ENCODE measurements around the gene ALDH4A1. TPM values are rescaled to one million over a fixed set of nuclear protein-coding genes. Genes with fewer than 3 reads are reported as not detected.
A peak's percentile ranks its signal among the peaks of the same experiment; 100 is the strongest.

ALDH4A1 gene
- total RNA-seq, 2 donors from 2014 or later = 4.7 to 15.5 TPM

DNA sequence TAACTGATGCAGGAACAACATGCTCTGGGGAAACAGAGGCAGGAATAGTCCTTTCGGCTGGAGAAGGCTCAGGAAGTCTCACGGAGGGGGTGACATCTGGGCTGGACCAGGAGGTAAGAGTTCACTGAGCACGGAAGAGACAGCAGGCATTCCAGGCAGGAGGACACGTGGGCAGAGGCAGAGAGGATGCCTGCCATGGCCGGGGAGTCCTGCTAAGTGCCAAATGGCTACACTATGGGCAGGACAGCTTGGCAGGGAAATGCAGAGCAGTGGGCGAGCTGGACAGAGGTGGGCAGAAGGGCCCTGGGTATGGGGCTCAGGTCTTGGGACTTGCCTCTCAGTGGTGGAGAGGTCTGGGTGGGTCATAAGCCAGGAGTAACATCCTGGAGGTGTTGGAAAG lies 17.6 kb downstream of the ALDH4A1 start:
- Histone ChIP-seq H3K4me3 (no peak overlapping the region), H3K4me1 (peaks cover 5% of the 10 kb centered on the region), H3K36me3 (replicated peaks in 1 of 2; ENCODE audit: insufficient read depth in 1 of 2, low read depth in 2 of 2) (no peaks in the 10 kb centered on the region), H3K9me3 (no peaks in the 10 kb centered on the region), H3K27ac (no peak overlapping the region), H3K27me3 (no peaks in the 10 kb centered on the region)
- WGBS, 2 donors = 61 to 72% methylated on average over 5 to 6 of the region's 6 CpGs
- ATAC-seq = no peak
- TF ChIP-seq, protein P1, sequence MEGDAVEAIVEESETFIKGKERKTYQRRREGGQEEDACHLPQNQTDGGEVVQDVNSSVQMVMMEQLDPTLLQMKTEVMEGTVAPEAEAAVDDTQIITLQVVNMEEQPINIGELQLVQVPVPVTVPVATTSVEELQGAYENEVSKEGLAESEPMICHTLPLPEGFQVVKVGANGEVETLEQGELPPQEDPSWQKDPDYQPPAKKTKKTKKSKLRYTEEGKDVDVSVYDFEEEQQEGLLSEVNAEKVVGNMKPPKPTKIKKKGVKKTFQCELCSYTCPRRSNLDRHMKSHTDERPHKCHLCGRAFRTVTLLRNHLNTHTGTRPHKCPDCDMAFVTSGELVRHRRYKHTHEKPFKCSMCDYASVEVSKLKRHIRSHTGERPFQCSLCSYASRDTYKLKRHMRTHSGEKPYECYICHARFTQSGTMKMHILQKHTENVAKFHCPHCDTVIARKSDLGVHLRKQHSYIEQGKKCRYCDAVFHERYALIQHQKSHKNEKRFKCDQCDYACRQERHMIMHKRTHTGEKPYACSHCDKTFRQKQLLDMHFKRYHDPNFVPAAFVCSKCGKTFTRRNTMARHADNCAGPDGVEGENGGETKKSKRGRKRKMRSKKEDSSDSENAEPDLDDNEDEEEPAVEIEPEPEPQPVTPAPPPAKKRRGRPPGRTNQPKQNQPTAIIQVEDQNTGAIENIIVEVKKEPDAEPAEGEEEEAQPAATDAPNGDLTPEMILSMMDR (IDR thresholded peaks at IDR 0.05) = no peak
- no peak for TF ChIP-seq POLR2A (IDR thresholded peaks at IDR 0.05)
- no peak for DNase-seq
- intact Hi-C loops (cut with DNase I) = loop anchor here (10.0 kb wide), 1 partner anchor 210 kb away; no protein-coding TSS in a partner anchor

DNA sequence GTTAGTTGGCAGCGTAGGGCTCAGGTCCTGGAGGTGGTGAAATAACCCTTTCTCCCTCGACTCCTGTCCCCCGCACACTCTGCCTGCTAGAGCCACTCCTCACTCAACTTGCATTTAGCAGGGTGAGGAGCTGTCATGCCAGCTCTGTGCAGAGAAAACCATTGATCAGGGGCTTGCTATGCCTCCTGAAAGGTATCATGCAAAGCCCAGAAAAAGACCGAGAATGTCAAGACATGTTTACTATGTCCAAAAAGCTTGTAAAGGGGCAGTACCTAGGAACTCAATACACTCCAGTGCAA lies 18.0 kb downstream of the ALDH4A1 start:
- WGBS, 2 donors = 34 to 48% methylated on average over 4 of the region's 4 CpGs

DNA sequence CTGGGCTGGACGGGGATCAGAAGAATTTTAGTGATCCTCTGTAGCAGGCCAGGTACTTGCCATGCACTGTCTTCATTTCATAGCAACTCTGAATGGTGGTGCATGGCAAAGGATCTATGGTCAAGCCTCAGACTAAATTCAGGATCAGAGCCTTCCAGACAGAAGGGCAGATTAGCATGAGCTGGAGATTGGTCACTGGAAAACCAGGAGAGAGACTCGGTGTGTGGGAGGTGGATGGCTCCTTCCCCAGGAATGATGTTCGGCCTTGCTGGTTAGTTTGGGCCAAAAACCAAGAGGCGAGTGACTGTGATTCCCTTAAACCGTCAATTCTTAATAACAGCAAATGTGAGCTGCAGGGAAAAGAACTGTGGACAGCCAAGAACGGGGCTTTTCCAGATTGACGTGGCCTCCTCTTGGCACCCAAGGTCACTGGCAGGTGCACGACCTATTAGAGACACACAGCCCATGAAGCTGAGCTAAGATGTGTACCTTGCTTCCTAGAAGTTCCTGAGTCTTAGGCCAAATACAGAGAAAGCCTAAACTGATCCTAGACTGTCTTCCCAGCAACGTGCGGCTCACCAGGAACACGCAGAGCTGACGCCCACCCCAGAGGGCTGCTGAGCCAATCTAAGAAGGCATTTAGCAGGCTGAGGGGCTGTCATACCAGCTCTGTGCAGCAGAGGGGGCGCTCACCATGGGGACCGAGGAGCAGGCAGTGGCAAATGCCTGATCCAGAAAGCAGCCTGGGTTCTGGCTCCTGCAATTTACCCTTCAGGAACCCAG lies 18.5 kb downstream of the ALDH4A1 start:
- no peaks in the 10 kb centered on the region for H3K9me3 ChIP-seq
- H3K4me3 ChIP-seq = no peak overlapping the region
- ATAC-seq (peak; percentile 82), DNase-seq (peak; percentile 75 to 82 (median 78))
- intact Hi-C loops (cut with DNase I) = loop anchor here (10.0 kb wide), 1 partner anchor 211 kb away; no protein-coding TSS in a partner anchor
- peaks cover 5% of the 10 kb centered on the region for H3K4me1 ChIP-seq
- WGBS, 2 donors = 35 to 38% methylated on average over 8 to 14 of the region's 14 CpGs
- H3K27ac ChIP-seq = no peak overlapping the region
- H3K36me3 ChIP-seq (replicated peaks in 1 of 2; ENCODE audit: insufficient read depth in 1 of 2, low read depth in 2 of 2) = no peaks in the 10 kb centered on the region
- no peak for TF ChIP-seq POLR2A (IDR thresholded peaks at IDR 0.05)
- TF ChIP-seq, protein P1 (IDR thresholded peaks at IDR 0.05) = peak; percentile 81 to 92 (median 89)
- no peaks in the 10 kb centered on the region for H3K27me3 ChIP-seq

More for the DNA sequence above, 18.0 kb downstream of the ALDH4A1 start:
- no peaks in the 10 kb centered on the region for H3K36me3 ChIP-seq (replicated peaks in 1 of 2; ENCODE audit: insufficient read depth in 1 of 2, low read depth in 2 of 2)
- peak; percentile 4 for ATAC-seq
- no peak for TF ChIP-seq POLR2A (IDR thresholded peaks at IDR 0.05)
- TF ChIP-seq, protein P1 (IDR thresholded peaks at IDR 0.05) = no peak
- intact Hi-C loops (cut with DNase I) = loop anchor here (10.0 kb wide), 1 partner anchor 210 kb away; no protein-coding TSS in a partner anchor
- no peak overlapping the region for H3K27ac ChIP-seq
- no peak for DNase-seq
- H3K4me1 ChIP-seq = peaks cover 5% of the 10 kb centered on the region
- H3K4me3 ChIP-seq = no peak overlapping the region
- H3K27me3 ChIP-seq = no peaks in the 10 kb centered on the region
- H3K9me3 ChIP-seq = no peaks in the 10 kb centered on the region

DNA sequence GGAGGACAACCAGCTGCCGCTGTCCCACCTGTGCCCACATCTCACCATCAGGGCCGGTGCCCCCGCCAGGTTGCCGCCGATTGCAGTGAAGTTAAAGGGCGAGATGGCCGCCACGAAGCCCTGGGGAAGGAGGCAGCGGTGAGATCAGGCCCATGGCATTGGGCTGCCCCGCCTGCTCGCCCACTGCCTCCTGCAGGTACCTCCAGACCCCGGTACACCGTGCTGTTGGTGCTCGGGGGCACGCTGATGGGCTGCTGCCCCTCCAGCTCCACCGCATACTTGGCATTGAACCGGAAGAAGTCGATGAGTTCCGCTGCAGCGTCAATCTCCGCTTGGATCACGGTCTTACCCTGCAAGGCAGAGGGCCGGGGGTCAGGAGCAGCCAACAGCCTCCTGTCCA lies 19.3 kb downstream of the ALDH4A1 start:
- Histone ChIP-seq H3K4me3 (no peak overlapping the region), H3K27me3 (no peaks in the 10 kb centered on the region), H3K27ac (no peak overlapping the region), H3K4me1 (peaks cover 5% of the 10 kb centered on the region), H3K9me3 (no peaks in the 10 kb centered on the region), H3K36me3 (replicated peaks in 1 of 2; ENCODE audit: insufficient read depth in 1 of 2, low read depth in 2 of 2) (no peaks in the 10 kb centered on the region)
- 73 to 94% methylated on average over 3 to 22 of the region's 23 CpGs for WGBS, 2 donors
- intact Hi-C loops (cut with DNase I) = loop anchor here (10.0 kb wide), 1 partner anchor 212 kb away; no protein-coding TSS in a partner anchor
- DNase-seq = no peak
- ATAC-seq = no peak
- TF ChIP-seq POLR2A (IDR thresholded peaks at IDR 0.05) = no peak
- TF ChIP-seq, protein P1 (IDR thresholded peaks at IDR 0.05) = no peak
